HG02885 (cell line): ENCODE results near the gene PBRM1.

Source experiments
- ATAC-seq: cut with Tn5 transposase; IDR thresholded peaks from one replicate; pipeline ENCODE4 v1.9.1; 2021; ENCODE audit warnings: mild to moderate bottlenecking; ENCODE audit not compliant: unreplicated experiment, poor library complexity

PBRM1 gene

DNA sequence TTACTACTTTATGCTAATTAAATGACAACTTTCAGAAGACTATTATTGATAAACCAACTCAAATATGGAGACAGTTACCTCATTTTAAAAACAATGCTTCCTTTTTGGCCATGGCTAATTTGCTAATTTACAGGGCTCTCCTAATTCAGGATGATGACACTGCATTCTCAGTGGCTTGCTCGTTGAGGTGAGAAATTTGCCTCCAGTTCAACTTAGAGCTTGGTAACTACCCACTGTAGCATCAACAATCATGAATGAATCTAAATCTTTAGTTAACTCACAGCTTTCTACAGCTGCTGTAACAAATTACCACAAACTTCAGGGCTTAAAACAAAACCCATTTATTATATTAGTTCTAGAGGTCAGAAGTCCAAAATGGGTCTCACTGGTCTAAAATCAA is 14.0 kb downstream of the PBRM1 start:
- ATAC-seq: no peak

DNA sequence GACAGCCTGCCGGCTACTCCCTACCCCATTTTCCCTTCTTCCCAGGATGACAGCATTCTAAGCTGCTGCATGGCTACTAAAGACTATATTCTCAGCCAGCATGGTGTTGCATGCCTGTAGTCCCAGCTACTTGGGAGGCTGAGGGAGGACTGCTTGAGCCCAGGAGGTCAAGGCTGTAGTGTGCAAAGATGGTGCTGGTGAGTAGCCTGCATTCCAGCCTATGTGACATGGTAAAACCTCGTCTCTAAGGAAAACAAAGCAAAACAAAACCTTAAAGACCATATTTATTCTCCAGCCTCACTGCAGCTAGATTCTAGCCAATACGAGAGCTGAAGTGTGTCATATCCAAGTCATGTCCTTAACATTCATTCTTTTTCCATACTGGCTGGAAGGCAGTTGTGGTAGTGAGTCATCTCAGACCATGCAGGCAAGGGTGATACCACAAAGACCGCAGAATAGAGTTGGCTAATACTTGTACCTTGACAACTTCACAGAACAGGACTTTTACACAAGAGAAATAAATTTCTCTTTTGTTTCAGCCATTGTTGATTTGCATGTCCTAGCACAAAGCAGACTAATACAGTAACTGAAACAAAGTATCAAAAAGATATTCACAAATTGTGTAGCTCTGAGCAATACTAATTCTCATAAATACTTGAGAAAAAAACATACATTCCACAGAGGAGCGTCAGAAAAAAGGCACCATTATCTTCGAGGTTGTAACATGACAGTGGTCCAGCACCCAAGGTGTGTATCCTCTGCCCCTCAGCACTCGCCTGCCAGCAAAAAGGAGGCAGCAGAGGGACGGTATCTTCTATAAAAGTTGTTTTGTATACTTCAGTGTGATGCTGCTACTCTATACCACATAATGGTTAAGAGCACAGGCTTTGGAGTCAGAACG is 14.8 kb downstream of the PBRM1 start:
- peak; percentile 81 for ATAC-seq

DNA sequence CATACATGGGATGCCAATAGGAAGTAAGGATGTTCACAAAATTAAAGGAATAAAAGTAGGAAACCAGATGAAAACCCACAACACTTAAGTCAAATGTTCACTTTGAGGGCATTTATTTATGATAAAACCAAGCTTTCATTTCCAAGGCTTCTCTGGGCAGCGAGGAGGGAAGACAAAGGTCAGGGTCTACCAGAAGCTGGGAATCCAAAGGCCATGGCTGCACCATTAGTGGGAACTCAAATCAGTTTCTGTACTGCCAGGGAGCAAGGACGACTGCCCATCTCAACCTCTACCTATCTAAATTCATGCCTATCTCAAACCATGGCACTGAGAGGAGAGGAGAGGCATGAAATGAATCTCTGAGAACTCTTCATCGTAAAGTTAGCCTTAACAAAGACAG is 22.6 kb downstream of the PBRM1 start:
- no peak for ATAC-seq

DNA sequence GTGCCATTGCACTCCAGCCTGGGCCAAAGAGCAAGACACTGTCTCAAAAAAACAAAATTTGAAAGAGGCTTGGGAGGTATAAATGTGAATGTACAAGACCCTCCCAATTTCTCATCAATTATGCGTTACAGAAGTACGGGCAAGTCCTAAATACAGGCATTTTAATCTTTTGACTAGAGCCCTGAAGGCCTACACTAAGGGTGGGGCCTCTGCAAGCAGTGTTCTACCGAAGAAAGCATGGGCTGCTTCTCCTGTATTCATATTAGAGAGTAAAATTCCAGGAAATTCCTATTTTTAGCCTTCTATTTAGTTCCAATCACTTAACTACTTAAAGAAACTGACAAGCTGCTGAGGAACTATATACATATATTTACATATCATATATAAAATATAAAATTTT is 25.7 kb downstream of the PBRM1 start:
- no peak for ATAC-seq

DNA sequence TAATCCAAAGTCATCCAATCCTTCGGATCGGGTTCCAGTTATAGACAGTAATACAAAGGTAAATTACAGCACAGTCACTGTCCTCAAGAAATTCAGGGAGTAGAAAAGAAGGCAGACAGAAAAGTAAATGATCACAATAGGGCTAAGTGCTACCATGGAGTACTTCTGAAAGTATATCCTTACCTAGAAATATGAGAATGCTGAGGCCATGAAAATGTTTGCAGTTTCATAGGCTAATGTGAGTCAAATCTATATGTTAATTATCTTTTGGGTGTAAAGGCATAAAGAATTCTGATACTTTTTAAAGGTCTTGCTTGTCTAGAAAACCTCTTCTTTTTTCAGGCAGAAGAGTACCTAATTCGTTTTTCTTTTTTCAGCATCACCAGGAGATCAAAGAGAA is 29.8 kb downstream of the PBRM1 start:
- no peak for ATAC-seq

DNA sequence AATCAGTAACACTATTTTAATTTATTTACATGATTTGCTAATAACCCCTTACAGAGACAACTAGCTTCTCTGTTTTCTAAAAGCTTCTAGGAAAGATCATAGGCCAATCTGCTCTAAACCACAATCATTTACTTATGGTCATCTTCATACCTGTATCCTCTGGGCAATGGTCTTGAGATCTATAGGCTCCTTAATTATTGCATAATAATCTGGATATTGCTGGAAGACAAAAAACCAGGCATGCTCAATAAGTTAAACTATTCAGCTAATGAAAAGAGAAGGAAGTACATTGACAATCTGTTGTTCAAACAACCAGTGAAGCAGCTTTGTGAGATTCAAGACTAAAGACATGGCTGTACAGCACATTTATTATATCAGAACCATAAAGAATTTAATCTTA is 34.1 kb downstream of the PBRM1 start:
- ATAC-seq: no peak

DNA sequence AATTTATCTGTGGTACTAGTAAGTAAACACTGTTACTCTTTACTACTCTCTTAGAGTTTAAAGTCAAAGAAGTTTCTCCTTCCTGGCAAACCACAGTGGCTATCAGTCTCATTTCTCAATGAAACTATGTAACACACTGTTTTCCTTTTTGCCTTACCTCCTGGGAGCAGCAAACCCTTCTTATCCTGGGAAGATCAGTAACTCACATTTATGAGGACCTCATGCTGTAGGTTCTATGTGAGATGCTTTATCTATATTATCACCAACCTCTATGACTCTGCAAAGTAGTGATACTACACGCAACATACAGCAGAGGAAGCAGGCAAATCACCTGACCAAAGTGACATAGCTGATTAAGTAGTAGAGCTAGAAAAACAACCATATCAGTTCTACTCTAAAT is 35.3 kb downstream of the PBRM1 start:
- ATAC-seq: no peak

DNA sequence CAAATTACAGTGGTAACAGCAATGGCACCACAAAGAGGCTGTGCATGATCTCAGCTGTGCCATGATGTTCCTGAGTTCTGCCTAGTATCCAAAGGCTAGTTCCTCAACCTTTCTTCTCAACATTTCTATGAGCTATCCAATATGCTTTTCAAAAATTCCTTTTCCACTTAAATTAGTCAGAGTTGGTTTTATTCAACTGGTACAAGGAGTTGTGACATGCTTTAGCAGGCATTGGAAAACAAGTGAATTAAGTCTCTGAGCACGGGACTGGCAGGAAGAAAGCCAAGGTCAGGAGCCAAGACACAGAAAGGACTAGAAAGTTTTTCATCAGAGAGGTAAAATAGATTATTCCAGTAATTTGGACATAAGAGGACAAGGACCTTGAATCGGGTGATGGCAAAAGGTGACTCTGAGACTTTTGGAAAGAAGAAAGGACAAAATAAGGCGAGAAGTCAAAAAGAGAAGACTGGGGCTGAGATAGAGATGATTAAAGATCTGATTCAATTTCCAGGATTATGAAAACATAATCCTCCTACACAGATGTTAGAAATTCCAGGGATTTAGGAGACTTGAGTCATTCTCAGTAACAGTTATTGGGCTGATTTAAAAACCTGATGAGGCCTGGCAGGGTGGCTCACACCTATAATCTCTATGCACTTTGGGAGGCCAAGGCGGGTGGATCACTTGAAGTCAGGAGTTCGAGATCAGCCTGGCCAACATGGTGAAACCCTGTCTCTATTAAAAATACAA is 36.1 kb downstream of the PBRM1 start:
- no peak for ATAC-seq

DNA sequence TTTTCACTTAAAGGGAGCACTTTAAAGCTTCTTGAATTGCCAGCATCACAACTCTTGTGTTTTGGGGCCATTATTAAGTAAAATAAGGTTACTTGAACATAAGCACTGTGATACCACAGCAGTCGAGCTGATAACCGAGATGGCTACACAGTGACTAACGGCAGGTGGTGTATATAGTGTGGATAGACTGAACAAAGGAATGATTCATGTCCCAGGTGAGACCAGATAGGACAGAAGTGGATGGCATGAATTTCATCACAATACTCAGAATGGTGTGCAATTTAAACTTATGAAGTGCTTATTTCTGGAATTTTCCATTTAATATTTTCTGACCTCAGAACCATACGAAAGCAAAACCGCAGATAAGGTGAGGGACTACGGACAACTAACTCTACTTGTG is 40.2 kb downstream of the PBRM1 start:
- no peak for ATAC-seq

DNA sequence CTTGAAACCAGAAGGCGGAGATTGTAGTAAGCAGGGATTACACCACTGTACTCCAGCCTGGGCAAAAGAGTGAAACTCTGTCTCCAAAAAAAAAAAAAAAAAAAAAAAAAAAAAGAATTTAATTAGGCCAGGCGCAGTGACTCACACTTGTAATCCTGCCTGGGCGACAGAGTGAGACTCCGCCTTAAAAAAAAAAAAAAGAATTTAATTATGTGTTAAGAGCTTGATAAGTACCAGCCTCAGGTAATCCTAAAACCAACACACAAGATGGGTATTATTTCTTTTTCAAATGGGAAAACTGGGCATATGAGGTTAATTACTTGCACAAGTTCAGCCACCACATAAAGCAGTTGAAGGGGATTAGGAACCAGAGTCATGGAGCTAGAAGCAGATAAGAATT is 49.0 kb downstream of the PBRM1 start:
- ATAC-seq: no peak

DNA sequence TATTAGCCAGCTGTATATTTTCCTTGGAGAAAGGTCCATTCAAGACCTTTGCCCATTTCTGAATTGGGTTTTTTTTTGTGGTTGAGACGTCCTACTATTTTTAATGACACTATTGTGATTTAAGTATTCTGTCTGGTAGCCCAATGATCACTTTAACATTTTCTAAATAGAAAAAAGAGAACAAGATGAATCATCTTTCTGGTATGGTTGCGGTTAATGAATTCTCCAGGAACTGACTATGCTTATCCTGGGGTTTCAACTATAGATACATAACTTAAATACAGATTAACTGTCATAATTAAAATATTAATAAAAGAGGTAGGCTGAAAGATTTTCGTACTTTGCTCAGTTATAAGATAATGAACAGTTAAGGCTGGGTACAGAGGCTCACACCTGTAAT is 51.9 kb downstream of the PBRM1 start:
- no peak for ATAC-seq

DNA sequence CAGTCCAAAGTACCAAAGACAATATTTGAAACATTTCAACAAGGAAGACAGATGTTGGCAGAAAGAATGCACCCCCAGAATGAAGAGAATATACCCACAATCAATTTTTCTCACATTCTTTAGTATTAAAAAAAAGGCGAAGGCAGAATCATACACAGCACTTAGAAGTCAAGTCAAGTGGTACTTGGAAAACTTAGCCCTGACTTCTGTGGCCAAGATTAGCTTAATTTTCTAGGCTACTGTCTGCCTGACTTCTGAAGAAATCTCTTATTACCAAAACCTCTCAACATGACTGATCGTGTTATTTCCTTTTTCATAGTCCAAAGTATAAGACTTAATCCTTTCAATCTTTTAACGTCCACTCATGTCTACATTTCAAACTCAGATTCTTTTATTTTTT is 60.7 kb downstream of the PBRM1 start:
- ATAC-seq: no peak

DNA sequence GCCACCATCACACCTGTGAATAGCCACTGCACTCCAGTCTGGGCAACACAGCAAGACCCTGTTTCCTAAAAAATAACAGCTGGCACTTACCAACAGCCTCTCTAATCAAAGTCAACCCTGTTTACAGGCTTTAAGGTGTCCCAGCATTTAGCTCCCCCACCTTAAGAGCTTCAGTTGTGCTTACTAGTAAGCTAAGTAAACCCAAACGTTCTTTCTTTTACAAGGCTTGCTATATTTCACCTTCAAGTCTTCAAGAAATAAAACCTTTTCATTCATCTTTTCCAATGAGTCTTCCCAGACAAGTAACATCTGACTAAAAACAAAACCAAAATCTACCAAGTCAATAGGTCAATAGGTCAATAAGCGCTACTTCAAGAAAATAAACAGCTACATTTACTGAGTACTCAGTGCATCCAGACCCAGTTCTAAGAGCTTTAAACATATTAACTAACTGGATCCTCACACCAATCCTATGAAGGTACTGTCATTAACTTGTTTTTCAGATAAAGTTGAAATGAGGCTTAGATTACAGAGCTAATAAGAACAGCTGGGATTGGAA is 62.4 kb downstream of the PBRM1 start:
- ATAC-seq: no peak

DNA sequence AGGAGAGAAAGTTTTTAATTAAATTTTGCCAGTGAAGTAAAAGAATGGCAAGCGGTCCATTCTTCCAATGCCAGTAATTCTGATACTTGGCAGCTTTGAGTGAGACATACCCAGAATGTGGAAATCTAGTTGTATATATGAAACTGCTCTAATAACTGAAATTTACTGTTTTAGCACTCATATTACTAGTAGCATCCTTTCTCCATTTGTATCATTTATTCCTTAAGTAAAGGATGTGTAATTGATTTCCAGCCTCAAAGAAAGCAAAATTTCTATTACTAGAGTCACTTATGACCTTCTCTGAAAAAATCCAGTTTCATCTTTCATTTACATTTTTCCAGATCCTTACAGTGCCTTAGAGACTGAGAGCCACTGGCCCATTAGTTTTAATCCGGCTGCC is 65.1 kb downstream of the PBRM1 start:
- no peak for ATAC-seq

DNA sequence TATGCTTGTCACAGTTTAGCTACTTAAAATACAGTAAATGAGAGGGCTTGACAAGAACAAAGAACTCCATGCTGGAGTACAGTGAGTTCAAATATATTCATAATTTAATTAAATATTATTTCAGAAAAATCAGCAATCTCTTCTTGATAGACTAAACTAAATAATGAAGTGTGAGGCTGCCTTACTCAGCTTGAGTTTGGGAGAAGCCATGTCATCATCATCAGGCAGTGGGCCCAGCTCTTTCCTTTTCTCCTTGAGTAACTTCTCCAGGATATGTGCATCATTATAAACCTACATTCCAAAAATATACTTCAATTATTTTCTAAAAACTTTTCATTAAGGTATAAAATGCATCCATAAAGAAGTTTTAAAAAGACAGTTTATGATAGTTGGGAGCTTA is 70.5 kb downstream of the PBRM1 start:
- no peak for ATAC-seq

DNA sequence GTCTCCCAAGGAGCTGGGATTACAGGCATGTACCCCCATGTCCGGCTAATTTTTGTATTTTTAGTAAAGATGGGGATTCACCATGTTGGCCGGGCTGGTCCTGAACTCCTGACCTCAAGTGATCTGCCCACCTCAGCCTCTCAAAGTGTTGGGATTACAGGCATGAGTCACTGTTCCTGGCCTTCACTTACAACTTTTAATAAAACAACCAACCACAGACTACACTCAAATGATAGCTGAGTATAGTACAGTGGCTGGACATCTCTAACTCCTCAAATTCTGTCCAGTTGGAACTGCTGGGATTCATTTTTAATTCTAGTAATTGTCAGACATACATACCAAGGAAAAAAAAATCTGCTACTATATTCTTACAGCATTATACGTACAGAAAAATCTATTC is 71.0 kb downstream of the PBRM1 start:
- ATAC-seq: no peak

DNA sequence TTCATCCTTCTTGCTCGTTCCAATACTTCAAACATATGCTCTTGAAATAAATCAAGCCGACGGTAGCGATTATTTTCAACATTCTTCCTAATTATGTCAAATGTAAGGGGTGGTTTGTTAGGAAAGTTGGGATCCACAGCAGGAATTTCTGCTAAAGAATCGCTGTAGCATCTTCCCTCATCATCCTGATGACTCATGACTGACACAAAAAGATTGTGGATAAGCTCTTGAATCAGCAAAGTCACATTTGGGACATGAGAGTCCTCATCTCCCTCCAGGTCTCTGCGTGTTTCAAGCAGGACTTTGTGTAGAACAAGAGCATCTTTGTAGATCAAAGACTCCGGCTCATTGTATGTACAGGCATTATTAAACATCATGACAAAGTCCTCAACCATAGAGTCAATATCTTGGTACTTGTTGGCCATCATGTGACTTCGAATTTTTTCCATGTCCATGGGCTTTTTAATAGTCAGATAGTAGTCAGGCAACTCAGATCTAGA is 76.3 kb downstream of the PBRM1 start:
- no peak for ATAC-seq

DNA sequence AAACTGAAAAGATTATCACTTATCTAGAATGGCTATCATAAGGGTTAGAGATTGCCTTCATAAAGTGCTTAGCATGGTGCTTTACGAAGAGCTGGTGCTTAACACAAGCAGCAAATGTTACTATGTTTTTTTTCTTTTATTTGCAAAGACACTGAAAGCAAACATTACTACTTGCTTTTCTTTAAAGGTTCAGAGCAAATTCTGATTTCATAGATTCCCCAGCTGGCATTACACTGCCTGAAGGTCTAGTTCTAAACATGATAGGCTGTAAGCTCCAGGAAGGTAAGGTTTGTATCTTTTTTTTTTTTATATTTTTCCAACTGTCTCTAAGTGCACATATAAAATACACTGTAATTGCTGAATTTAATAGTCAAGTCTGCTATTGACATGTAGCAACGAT is 77.4 kb downstream of the PBRM1 start:
- no peak for ATAC-seq

DNA sequence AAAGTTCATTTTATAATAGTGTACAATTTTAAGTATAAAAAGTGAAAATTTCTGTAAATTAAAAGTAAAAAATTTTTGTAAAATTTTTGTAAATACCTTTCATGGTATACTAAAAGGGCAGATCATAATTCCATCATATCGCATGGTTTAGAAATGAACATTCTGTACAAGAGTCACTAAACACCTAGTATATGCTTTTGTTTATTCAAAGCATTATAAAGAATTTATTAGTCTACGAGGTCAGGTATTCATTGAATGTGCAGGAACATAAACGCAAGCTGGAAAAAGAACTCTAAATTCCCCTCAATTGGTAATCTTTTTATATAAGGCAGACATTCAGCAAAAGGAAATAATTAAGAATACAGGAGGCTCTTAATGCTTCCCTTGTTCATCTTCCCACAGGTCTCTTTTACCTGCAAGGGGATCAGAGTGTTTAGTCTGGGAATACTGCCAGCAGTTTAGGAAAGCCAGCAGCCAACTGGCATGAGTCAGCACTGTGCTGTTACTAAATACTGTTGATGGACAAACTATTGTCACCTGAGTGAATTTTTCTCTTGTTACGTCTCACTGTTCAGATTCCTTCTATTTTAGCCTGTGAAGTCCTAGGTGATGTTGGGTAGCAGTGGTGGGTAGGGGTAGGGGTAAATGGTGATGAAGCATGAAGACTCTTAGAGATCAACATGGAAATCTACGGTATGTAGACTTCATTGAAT is 79.2 kb downstream of the PBRM1 start:
- ATAC-seq: no peak

DNA sequence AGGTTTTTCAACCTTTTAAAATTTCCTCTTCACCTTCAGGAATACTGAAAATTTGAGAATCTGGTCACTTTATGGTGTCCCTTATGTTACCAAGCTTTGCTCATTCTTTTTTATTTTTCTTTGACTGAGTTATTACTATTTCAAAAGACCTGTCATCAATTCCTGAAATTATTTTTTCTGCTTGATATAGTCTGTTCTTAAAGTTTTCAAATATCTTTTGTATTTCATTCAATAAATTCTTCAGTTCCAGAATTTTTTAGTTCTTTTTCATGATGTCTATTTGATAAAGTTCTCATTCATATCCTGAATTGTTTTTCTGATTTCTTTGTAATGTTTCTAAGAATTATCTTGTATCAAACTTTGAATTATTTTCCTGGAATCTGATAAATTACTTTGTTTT is 85.5 kb downstream of the PBRM1 start:
- ATAC-seq: no peak
